ENCODE data around the gene APOA1.

GRCh38 chr11:116825434-116825833 lies 12.0 kb downstream of the APOA1 start:
- no peak for TF ChIP-seq CTCF (IDR thresholded peaks at IDR 0.05)
- no peak for TF ChIP-seq POLR2AphosphoS5 (IDR thresholded peaks at IDR 0.05)

Data from sigmoid colon (tissue), 4 donors.